H9 (cell line): ENCODE measurements around the gene FBXO28. TPM values are rescaled to one million over a fixed set of nuclear protein-coding genes. Genes with fewer than 3 reads are reported as not detected.

Experiments used
- DNase-seq: peaks from one replicate; pipeline ENCODE4 v3.0.0-alpha.2; 2017
- H2AFZ ChIP-seq: one replicate; pipeline ENCODE4 v1.6.1; 2013; ENCODE audit warnings: mild to moderate bottlenecking, low read length, control low read depth, moderate library complexity
- H2AK5ac ChIP-seq: 2 replicates; pipeline ENCODE4 v1.6.1; 2013; ENCODE audit warnings: low read length, control low read depth, mixed read lengths; ENCODE audit not compliant: insufficient read length
- H2BK120ac ChIP-seq: one replicate; pipeline ENCODE4 v1.6.1; 2013; ENCODE audit warnings: low read depth, mild to moderate bottlenecking, low read length, control low read depth, inconsistent platforms; ENCODE audit not compliant: poor library complexity, severe bottlenecking
- H2BK12ac ChIP-seq: 2 replicates; pipeline ENCODE4 v1.6.1; 2013; ENCODE audit warnings: low read length, control low read depth, mixed read lengths, low read depth; ENCODE audit not compliant: insufficient read length
- H2BK15ac ChIP-seq: 2 replicates; pipeline ENCODE4 v1.6.1; 2013; ENCODE audit warnings: low read depth, low read length, control low read depth
- H2BK20ac ChIP-seq: one replicate; pipeline ENCODE4 v1.6.1; 2013; ENCODE audit warnings: low read depth, mild to moderate bottlenecking, low read length, control low read depth, inconsistent platforms; ENCODE audit not compliant: poor library complexity, severe bottlenecking
- H2BK5ac ChIP-seq: 2 replicates; pipeline ENCODE4 v1.6.1; 2013; ENCODE audit warnings: low read length, control low read depth, mixed read lengths; ENCODE audit not compliant: insufficient read length
- H3K14ac ChIP-seq: 2 replicates; pipeline ENCODE4 v1.6.1; 2013; ENCODE audit warnings: low read length, control low read depth; ENCODE audit not compliant: insufficient read depth
- H3K18ac ChIP-seq: 2 replicates; pipeline ENCODE4 v1.6.1; 2013; ENCODE audit warnings: low read depth, mild to moderate bottlenecking, mixed read lengths, low read length, control low read depth; ENCODE audit not compliant: insufficient read length
- H3K23ac ChIP-seq: 2 replicates; pipeline ENCODE4 v1.6.1; 2013; ENCODE audit warnings: low read length, control low read depth, mixed read lengths, low read depth; ENCODE audit not compliant: insufficient read length
- H3K23me2 ChIP-seq: 2 replicates; pipeline ENCODE4 v1.6.1; 2013; ENCODE audit warnings: low read depth, mild to moderate bottlenecking, mixed read lengths, low read length, control low read depth; ENCODE audit not compliant: insufficient read length, poor library complexity, severe bottlenecking
- H3K27ac ChIP-seq: 2 replicates; pipeline ENCODE4 v1.5.1; 2013; ENCODE audit warnings: low read length, control low read depth, mixed read lengths, low read depth; ENCODE audit not compliant: insufficient read length
- H3K27me3 ChIP-seq: 2 replicates; pipeline ENCODE4 v1.6.1; 2013; ENCODE audit warnings: low read length, control low read depth, inconsistent platforms; ENCODE audit not compliant: insufficient read depth
- H3K4ac ChIP-seq: 2 replicates; pipeline ENCODE4 v1.6.1; 2013; ENCODE audit warnings: low read depth, mild to moderate bottlenecking, control low read depth, inconsistent platforms, low read length, moderate library complexity
- H3K4me1 ChIP-seq: 2 replicates; pipeline ENCODE4 v1.6.1; 2013; ENCODE audit warnings: low read length, control low read depth, inconsistent platforms; ENCODE audit not compliant: insufficient read depth
- H3K4me2 ChIP-seq: 2 replicates; pipeline ENCODE4 v1.6.1; 2013; ENCODE audit warnings: low read length, control low read depth, mixed read lengths; ENCODE audit not compliant: insufficient read length, insufficient read depth
- H3K56ac ChIP-seq: 2 replicates; pipeline ENCODE4 v1.6.1; 2013; ENCODE audit warnings: low read depth, mild to moderate bottlenecking, mixed read lengths, low read length, control low read depth; ENCODE audit not compliant: insufficient read length
- H3K79me1 ChIP-seq: 2 replicates; pipeline ENCODE4 v1.6.1; 2013; ENCODE audit warnings: low read depth, mild to moderate bottlenecking, moderate library complexity, low read length, control low read depth, inconsistent platforms; ENCODE audit not compliant: insufficient read depth, poor library complexity, severe bottlenecking
- H3K79me2 ChIP-seq: 2 replicates; pipeline ENCODE4 v1.6.1; 2013; ENCODE audit warnings: low read length, control low read depth, inconsistent platforms; ENCODE audit not compliant: insufficient read depth
- H3K9ac ChIP-seq: 2 replicates; pipeline ENCODE4 v1.6.1; 2013; ENCODE audit warnings: low read length, control low read depth, mixed read lengths; ENCODE audit not compliant: insufficient read length; ENCODE audit errors: extremely low read depth
- H3K9me3 ChIP-seq: one replicate; pipeline ENCODE4 v1.6.1; 2013; ENCODE audit warnings: low read depth, low read length, inconsistent platforms; ENCODE audit not compliant: control insufficient read depth
- H3T11ph ChIP-seq: one replicate; pipeline ENCODE4 v1.6.1; 2013; ENCODE audit warnings: mild to moderate bottlenecking, low read length, control low read depth, inconsistent platforms
- H4K20me1 ChIP-seq: one replicate; pipeline ENCODE4 v1.6.1; 2013; ENCODE audit not compliant: control insufficient read depth, insufficient read length, insufficient read depth
- H4K5ac ChIP-seq: 2 replicates; pipeline ENCODE4 v1.6.1; 2013; ENCODE audit warnings: low read depth, mild to moderate bottlenecking, mixed read lengths, low read length, control low read depth; ENCODE audit not compliant: insufficient read length
- H4K8ac ChIP-seq: replicated peaks from 2 replicates; pipeline ENCODE4 v1.6.1; 2013; ENCODE audit warnings: low read length, control low read depth, mixed read lengths, low read depth; ENCODE audit not compliant: insufficient read length
- H4K91ac ChIP-seq: 2 replicates; pipeline ENCODE4 v1.6.1; 2013; ENCODE audit warnings: low read depth, mild to moderate bottlenecking, moderate library complexity, mixed read lengths, low read length, control low read depth; ENCODE audit not compliant: insufficient read length
- H3K27ac Mint-ChIP-seq, 3 experiments: 2 replicates in 2 of 3; 3 replicates in 1 of 3; pipeline ENCODE4 v1.8.0; 2020 to 2021; ENCODE audit warnings: mixed read lengths in 3 of 3, mild to moderate bottlenecking in 1 of 3, moderate library complexity in 1 of 3
- H3K27me3 Mint-ChIP-seq: 2 replicates; pipeline ENCODE4 v1.8.0; 2021; ENCODE audit warnings: low read depth, mild to moderate bottlenecking, moderate library complexity, mixed read lengths
- H3K36me3 Mint-ChIP-seq, 3 experiments: 2 replicates in 2 of 3; 3 replicates in 1 of 3; pipeline ENCODE4 v1.8.0; 2020 to 2021; ENCODE audit warnings: low read depth in 3 of 3, mixed read lengths in 3 of 3; ENCODE audit not compliant: insufficient read depth in 1 of 3
- H3K4me1 Mint-ChIP-seq, 2 experiments: 2 replicates each; pipeline ENCODE4 v1.8.0; 2020; ENCODE audit warnings: mixed read lengths in 2 of 2
- H3K4me3 Mint-ChIP-seq, 2 experiments: 2 replicates in 1 of 2; 3 replicates in 1 of 2; pipeline ENCODE4 v1.8.0; 2020 to 2021; ENCODE audit warnings: mild to moderate bottlenecking in 2 of 2, mixed read lengths in 2 of 2, moderate library complexity in 1 of 2
- H3K9me3 Mint-ChIP-seq, 2 experiments: 2 replicates in 1 of 2; 3 replicates in 1 of 2; pipeline ENCODE4 v1.8.0; 2020; ENCODE audit warnings: mild to moderate bottlenecking in 2 of 2, mixed read lengths in 2 of 2, moderate library complexity in 1 of 2
- WGBS: extraction: QIAGEN DNeasy Blood & Tissue Kit; methylation state at CpG from one replicate; pipeline ENCODE4 v1.1.7; 2013; ENCODE audit warnings: missing lambda C conversion rate, low lambda C conversion rate, mixed read lengths; ENCODE audit not compliant: insufficient read length; ENCODE audit errors: extremely low coverage; 5-methylcytosine and 5-hydroxymethylcytosine counted together
- total RNA-seq: library from RNA; stranded (reverse); gene quantifications from 2 replicates; pipeline ENCODE4 v1.2.1, GENCODE V29; 2021
- TF ChIP-seq, protein P1 (sequence below): fragments of 200-600 bp; sonication (generic); conservative IDR thresholded peaks from 3 replicates; pipeline ENCODE4 v1.8.0; 2021; ENCODE audit warnings: antibody characterized with exemption, mild to moderate bottlenecking

The FBXO28 gene
- total RNA-seq, 1 experiment from 2014 or later, result 55.0 TPM

DNA sequence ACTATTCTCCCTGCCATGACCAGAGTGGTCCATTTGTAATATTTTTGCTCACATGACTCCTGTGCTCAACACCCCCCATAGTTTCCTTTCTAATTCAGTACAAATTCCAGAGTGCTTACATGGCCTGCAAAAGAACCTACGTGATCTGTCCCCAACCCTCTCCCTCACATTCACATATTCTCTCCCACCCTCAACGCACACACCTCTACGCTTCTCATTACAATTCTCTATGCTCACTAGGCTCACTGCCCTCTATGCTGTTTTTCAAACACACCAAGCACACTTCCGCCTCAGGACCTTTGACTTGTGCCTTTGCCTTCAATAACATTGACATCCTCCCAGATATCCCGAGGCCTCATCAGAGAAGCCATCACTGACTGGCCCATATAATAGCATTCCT lies 23.8 kb upstream of the FBXO28 start:
- H4K20me1 ChIP-seq, result no peaks in the 10 kb centered on the region
- H2BK20ac ChIP-seq, result no peak overlapping the region
- H3K9me3 ChIP-seq, result no peaks in the 10 kb centered on the region
- Mint-ChIP-seq H3K4me3 (no peak overlapping the region), H3K27ac (no peak overlapping the region), H3K36me3 (no peaks in the 10 kb centered on the region), H3K9me3 (peaks cover 0 to 2% of the 10 kb centered on the region in 2 experiments; a peak in 2 of 5 replicates), H3K4me1 (peaks cover 8 to 9% of the 10 kb centered on the region in 2 experiments; a peak in 3 of 4 replicates), H3K27me3 (no peaks in the 10 kb centered on the region)
- H2BK12ac ChIP-seq, result no peak overlapping the region
- H3K27ac ChIP-seq, result no peak overlapping the region
- no peak overlapping the region for H3T11ph ChIP-seq
- H2BK15ac ChIP-seq, result no peak overlapping the region
- H3K23ac ChIP-seq, result no peak overlapping the region
- H3K79me1 ChIP-seq, result no peaks in the 10 kb centered on the region
- DNase-seq, result no peak
- H4K5ac ChIP-seq, result no peak overlapping the region
- no peak overlapping the region for H2AFZ ChIP-seq
- no peak overlapping the region for H4K91ac ChIP-seq
- H3K4me1 ChIP-seq, result no peaks in the 10 kb centered on the region; the same call in 1 of the 2 replicates
- H3K56ac ChIP-seq, result no peak overlapping the region
- no peak overlapping the region for H3K9ac ChIP-seq
- H2AK5ac ChIP-seq, result no peak overlapping the region
- 100% methylated on average over 3 of the region's 5 CpGs for WGBS
- H2BK120ac ChIP-seq, result no peak overlapping the region
- H3K4ac ChIP-seq, result no peak overlapping the region
- no peak overlapping the region for H4K8ac ChIP-seq
- H3K14ac ChIP-seq, result no peak overlapping the region; the same call in 1 of the 2 replicates
- H3K18ac ChIP-seq, result no peak overlapping the region
- no peaks in the 10 kb centered on the region for H3K79me2 ChIP-seq
- no peak overlapping the region for H3K4me2 ChIP-seq
- H3K23me2 ChIP-seq, result no peaks in the 10 kb centered on the region
- H3K27me3 ChIP-seq, result no peaks in the 10 kb centered on the region
- H2BK5ac ChIP-seq, result no peak overlapping the region
- TF ChIP-seq, protein P1, sequence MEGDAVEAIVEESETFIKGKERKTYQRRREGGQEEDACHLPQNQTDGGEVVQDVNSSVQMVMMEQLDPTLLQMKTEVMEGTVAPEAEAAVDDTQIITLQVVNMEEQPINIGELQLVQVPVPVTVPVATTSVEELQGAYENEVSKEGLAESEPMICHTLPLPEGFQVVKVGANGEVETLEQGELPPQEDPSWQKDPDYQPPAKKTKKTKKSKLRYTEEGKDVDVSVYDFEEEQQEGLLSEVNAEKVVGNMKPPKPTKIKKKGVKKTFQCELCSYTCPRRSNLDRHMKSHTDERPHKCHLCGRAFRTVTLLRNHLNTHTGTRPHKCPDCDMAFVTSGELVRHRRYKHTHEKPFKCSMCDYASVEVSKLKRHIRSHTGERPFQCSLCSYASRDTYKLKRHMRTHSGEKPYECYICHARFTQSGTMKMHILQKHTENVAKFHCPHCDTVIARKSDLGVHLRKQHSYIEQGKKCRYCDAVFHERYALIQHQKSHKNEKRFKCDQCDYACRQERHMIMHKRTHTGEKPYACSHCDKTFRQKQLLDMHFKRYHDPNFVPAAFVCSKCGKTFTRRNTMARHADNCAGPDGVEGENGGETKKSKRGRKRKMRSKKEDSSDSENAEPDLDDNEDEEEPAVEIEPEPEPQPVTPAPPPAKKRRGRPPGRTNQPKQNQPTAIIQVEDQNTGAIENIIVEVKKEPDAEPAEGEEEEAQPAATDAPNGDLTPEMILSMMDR, result no peak
